GM18502 (cell line): ENCODE measurements around the gene NBL1.
"Not testable (repeated sequence)": the region's sequence is repeated elsewhere in the genome, so short reads cannot be mapped to it uniquely, and the experiment has no call there.

Experiments used
- ATAC-seq: cut with Tn5 transposase; IDR thresholded peaks from one replicate; pipeline ENCODE4 v1.9.1; 2021; ENCODE audit warnings: mild to moderate bottlenecking; ENCODE audit not compliant: unreplicated experiment, poor library complexity

NBL1 gene

DNA sequence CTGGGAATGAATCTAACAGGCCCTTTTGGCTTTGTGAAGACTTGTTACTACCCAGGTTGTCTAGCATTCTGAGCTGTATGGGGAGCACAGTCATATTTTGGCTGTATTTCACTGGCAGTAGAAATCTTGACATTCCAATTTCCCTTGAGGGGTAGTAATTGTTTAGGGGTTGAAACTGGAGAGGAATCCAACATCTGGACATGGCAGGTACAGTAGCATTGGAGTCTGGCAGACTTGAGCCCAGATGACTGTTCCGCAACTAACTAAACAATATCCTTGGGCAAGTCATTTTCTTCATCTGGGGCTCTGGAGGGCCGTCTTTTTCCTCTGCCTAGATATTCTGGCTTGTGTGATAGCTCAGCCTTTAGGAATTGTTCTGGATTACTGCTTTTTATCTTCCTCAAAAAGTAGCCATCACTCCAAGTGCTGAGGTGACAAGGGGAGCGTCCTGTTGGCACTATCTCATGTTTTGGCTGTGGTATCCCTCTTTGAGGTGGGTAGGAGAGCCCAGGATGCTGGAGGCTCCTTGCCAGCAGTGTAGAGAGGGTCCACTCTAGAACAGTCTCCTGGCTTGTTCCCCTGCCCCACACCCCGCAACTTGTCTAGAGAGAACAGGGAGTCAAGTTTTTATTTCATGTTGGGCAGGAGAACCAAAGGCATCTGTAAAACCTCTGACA, 22.7 kb upstream of the NBL1 start:
- ATAC-seq, result no peak

DNA sequence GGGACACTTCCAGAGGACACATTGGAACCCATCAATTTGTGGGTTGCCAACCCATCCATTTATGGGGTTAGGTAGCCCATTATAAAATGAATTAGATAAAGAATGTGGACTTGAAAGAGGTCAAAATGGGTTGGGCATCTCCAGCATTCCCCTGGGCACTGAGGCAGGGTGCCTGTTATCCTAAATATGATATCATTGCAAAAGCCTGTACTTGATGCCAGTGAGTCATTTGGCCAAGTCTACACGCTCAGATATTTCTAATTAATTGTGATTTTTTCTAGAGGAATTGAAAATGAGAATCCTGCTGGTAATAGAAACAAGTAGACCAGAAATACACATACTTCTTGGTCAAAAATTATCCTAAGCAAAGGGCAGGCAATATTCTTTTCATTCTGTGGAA, 21.9 kb upstream of the NBL1 start:
- ATAC-seq, result no peak

GRCh38 chr1:19623523-19623922, 20.6 kb upstream of the NBL1 start:
- ATAC-seq, result no peak

- no peak for ATAC-seq
Measured at GRCh38 chr1:19625291-19625937, 18.7 kb upstream of the NBL1 start.

- no peak for ATAC-seq
Measured at GRCh38 chr1:19628879-19629278, 15.2 kb upstream of the NBL1 start.

- ATAC-seq, result no peak
Measured at GRCh38 chr1:19629357-19629756, 14.8 kb upstream of the NBL1 start.

DNA sequence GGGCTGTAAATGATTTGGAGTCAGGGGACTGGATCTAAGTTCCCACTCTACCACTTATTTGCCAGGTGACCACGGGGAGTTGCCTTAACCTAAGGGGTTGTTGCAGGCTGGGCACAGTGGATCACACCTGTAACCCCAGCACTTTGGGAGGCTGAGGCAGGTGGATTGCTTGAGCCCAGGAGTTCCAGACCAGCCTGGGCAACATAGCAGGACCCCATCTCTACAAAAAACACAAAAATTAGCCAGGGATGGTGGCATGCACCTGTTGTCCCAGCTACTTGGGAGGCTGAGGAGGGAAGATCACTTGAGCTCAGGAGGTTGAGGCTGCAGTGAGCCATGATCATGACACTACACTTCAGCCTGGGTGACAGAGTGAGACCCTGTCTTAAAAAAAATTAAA, 13.9 kb upstream of the NBL1 start:
- ATAC-seq, result not testable (repeated sequence)

DNA sequence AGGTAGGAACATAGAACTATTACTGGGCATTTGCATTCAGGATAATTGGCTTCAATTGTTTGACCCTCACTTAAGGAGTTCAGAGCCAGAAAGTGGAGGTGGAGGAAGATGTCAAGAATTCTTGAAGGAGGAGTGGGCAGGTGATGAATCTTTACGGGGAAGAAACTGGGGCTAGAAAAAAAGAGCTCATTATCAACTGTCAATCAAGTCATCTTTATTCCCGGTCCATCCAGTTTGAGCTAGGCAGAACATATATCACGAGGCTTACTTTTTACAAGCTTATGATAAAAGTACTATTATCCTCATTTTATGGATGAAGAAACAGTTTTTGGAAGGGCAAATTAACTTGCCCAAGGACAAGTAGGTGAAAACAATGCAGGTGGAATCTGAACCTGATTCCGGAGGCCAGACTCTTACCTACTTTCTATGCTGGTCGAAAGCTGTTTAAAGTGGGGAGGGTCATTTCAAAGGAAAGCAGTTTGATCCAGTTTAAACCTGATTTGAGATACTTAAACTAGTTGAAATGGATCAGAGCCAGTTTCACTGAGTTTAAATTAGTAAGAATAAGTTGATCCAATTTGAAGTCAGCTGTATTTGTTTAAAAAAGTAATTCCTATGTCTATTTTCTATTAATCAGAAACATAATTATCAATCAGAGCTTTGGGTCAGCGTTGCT, 13.3 kb upstream of the NBL1 start:
- ATAC-seq, result no peak

DNA sequence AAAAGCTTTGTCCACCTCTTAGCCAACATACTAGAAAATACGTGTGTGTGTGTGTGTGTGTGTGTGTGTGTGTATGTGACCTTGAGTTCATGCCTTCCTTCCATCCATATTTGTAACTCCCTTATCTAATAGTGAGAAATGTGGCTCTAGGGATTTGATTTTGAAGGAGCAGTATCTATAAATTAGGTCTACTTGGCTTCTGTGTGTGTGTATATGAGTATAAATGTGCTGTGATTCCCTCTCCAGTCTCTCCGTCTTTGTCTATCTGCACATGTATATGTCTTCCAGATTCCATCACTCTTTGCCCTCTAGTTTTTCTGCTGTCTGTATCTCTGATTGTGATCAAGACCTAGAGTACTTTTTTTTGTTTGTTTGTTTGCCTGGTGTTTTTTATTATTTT, 11.9 kb upstream of the NBL1 start:
- no peak for ATAC-seq

DNA sequence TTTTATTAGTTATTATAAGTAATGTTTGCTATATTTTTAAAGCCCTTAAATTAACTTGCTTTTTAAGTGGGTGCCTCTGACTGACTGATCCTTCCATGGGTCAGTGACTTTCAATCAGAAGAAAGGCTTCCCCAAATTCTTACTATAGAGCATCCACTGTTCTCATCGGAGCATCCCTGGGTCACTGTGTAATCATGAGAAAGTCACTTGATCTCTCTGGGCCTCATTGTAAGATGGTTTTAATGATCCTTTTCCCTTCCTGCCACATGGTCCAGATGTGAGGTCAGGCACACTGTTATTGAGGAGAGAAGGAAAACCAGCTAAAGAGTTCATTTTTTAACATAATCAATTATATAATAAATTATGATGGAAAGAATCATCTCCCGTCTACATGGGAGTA, 11.0 kb upstream of the NBL1 start:
- ATAC-seq, result no peak

DNA sequence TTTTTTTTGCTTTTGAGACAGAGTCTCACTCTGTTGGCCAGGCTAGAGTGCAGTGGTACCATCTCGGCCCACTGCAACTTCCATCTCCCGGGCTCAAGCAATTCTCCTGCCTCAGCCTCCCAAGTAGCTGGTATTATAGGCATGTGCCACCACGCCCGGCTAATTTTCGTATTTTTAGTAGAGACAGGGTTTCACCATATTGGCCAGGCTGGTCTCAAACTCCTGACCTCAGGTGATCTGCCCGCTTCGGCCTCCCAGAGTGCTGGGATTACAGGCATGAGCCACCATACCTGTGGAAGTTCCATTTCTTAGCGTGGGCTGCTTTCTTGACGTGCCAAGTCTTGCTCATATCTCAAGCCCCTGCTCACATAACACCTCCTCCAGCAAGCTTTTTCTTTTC, 9.0 kb upstream of the NBL1 start:
- not testable (repeated sequence) for ATAC-seq

DNA sequence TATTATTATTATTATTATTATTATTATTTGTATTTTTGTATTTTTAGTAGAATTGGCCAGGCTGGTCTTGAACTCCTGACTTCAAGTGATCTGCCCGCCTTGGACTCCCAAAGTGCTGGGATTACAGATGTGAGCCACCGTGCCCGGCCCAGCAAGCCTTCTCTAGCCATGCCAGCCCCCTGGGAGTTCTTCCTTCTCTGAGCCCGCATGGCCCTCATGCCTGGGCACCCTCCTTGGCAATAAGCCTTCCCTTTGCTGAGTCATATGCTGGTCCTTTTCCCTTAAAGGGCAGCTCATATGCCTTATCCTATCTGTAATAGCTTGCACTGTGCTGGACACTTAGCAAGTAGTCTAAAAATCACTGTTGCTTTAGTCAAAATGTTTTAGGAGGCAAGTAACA, 8.5 kb upstream of the NBL1 start:
- no peak for ATAC-seq

DNA sequence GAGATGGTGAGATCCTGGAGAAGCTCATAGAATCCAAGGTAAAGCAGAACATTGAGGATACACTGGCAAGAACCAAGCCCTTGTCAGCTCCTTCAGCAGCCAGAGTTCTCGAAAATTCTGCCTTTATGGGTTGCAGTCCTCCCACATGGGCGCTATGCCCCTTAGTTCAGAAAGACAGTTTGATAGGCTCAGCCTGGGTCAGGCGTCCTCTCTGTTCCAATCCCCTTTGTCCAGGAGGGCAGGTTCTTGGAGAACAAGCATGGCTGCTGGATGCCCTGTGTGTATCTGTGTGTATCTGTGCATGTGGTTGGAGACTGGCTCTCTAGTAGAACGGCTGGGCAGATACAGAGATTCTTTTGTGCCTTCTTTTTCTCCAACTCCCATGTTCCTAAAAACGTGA, 8.0 kb upstream of the NBL1 start:
- ATAC-seq, result no peak

DNA sequence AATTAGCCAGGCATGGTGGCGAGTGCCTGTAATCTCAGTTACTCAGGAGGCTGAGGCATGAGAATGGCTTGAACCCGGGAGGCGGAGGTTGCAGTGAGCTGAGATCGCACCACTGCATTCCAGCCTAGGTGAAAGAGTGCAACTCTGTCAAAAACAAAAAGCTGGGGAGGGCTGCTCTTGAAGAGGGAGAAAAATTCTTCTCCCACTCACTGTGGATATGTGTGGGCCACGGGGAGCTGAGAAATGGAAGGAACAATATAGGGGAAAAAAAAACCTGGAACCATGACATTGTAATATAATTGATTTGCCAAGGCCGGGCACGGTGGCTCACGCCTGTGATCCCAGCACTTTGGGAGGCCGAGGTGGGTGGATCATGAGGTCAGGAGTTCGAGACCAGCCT, 7.4 kb upstream of the NBL1 start:
- not testable (repeated sequence) for ATAC-seq

DNA sequence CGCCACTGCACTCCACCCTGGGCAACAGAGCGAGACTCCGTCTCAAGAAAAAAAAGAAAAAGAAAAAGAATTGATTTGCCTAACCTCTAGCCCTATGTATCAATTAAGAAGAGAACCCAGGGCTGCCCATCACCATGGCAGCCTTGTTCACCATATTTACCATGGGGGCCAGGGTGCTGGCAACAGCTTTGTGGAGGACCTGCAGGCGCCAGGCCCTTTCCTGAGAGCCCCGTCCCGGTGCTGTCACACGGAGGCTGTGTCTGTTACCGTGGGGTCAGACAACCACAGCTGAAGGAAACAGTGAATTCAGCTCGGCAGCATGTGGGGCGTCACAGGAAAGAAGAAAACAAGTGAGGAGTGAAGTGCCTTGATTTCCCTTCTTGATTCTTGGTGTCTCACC, 6.5 kb upstream of the NBL1 start:
- no peak for ATAC-seq

GRCh38 chr1:19639228-19639627, 4.9 kb upstream of the NBL1 start:
- not testable (repeated sequence) for ATAC-seq

- ATAC-seq, result no peak
Measured at GRCh38 chr1:19639999-19640362, 4.1 kb upstream of the NBL1 start.

- ATAC-seq, result no peak
Measured at GRCh38 chr1:19640363-19641316, 3.5 kb upstream of the NBL1 start.

DNA sequence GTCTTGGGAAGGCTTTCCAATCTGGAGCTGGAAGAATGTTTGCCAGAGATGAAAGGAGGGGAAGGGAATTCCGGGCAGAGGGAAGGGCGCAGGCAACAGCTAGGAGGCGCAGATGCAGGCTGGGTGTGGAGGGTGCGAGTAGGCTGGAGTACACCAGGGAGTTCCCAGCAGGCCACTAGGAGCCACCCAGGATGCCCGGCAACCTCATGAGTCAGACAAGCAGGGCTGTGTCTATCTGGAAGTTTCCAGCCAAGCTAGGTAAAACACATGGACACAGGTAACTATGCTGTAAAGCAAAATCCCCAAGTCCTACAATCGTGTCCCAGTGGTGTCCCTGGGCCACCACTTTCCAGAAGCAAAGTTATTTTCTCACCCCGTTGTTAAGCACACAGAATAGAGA, 990 bp upstream of the NBL1 start:
- ATAC-seq, result no peak

DNA sequence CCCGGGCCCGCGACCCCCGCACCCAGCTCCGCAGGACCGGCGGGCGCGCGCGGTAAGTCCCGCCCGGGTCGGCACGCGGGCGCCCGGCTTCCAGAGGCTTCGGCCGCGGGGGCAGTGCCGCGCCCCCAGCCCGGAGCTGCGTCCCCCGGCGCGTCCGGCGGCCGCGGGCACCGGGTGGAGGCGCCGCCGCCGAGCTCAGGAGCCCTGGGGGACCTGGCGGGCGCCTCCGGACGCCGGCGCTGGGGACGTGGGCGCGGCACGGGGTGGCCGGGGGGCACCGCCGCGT, 227 bp downstream of the NBL1 start:
- no peak for ATAC-seq
